SK-N-SH treated with all-trans-retinoic acid at 6 μM for 48 hours (cell line): ENCODE measurements around the gene ZBTB8OS.
"Not testable (repeated sequence)": the region's sequence is repeated elsewhere in the genome, so short reads cannot be mapped to it uniquely, and the experiment has no call there.

Experiments used
- ARNTL ChIP-seq: fragments of 450-650 bp; formaldehyde crosslinking; IDR thresholded peaks from 2 replicates; pipeline ENCODE4 v1.5.0; 2020; ENCODE audit warnings: low read depth, mild to moderate bottlenecking, moderate library complexity, borderline replicate concordance
- CREB5 ChIP-seq: fragments of 250-450 bp; sonication (Bioruptor Pico); IDR thresholded peaks from 2 replicates; pipeline ENCODE4 v1.5.1; 2020; ENCODE audit warnings: low read depth, mild to moderate bottlenecking, moderate library complexity
- ISL1 ChIP-seq: fragments of 250-450 bp; sonication (Bioruptor Pico); IDR thresholded peaks from 2 replicates; pipeline ENCODE4 v2.1.2; 2022; ENCODE audit warnings: mild to moderate bottlenecking, moderate library complexity
- PATZ1 ChIP-seq: fragments of 250-450 bp; sonication (Bioruptor Pico); IDR thresholded peaks from 2 replicates; pipeline ENCODE4 v1.8.0; 2020; ENCODE audit warnings: mild to moderate bottlenecking, moderate library complexity, borderline replicate concordance
- POU6F1 ChIP-seq: fragments of 250-450 bp; sonication (Bioruptor Pico); IDR thresholded peaks from 2 replicates; pipeline ENCODE4 v1.8.0; 2021; ENCODE audit warnings: low read depth, mild to moderate bottlenecking, moderate library complexity, borderline replicate concordance
- RARB ChIP-seq: fragments of 250-450 bp; sonication (Bioruptor Pico); IDR thresholded peaks from 2 replicates; pipeline ENCODE4 v1.8.0; 2021; ENCODE audit warnings: mild to moderate bottlenecking, moderate library complexity
- ZFP3 ChIP-seq: fragments of 250-450 bp; sonication (Bioruptor Pico); IDR thresholded peaks from 2 replicates; pipeline ENCODE4 v1.5.0; 2020; ENCODE audit warnings: mild to moderate bottlenecking, moderate library complexity
- ZFP30 ChIP-seq: fragments of 450-650 bp; formaldehyde crosslinking; IDR thresholded peaks from 2 replicates; pipeline ENCODE4 v1.5.0; 2022; ENCODE audit warnings: mild to moderate bottlenecking, moderate library complexity
- ZNF565 ChIP-seq: fragments of 450-650 bp; formaldehyde crosslinking; conservative IDR thresholded peaks from 2 replicates; pipeline ENCODE4 v1.5.0; 2020; ENCODE audit warnings: low read depth, mild to moderate bottlenecking, moderate library complexity

GRCh38 chr1:32696996-32697395, 46.6 kb upstream of the ZBTB8OS start:
- TF ChIP-seq CREB5 (CRISPR knock-in tag); ZFP30 (CRISPR knock-in tag); PATZ1; POU6F1 (CRISPR knock-in tag); ISL1 (CRISPR knock-in tag); ARNTL; ZFP3 (CRISPR knock-in tag); RARB; ZNF565 (CRISPR knock-in tag): not testable (repeated sequence)
